ENCODE measurements around the gene AP5B1. TPM values are rescaled to one million over a fixed set of nuclear protein-coding genes. Genes with fewer than 3 reads are reported as not detected.

AP5B1 gene
- total RNA-seq, 2 experiments from 2014 or later: 13.6 to 14.5 TPM

GRCh38 chr11:65779919-65780769 lies 632 bp downstream of the AP5B1 start:
- Mint-ChIP-seq H3K9me3 (no peaks in the 10 kb centered on the region), H3K27ac (peak overlapping the region; percentile 76), H3K4me3 (peak overlapping the region; percentile 87), H3K27me3 (peaks cover 5% of the 10 kb centered on the region), H3K4me1 (ENCODE audit: low read depth) (peaks cover 18% of the 10 kb centered on the region), H3K36me3 (no peaks in the 10 kb centered on the region)
- intact Hi-C loops (cut with micrococcal nuclease): loop anchor here (1.0 to 2.0 kb wide), 2 partner anchors 38 to 223 kb away; partner anchors contain the start of genes BANF1 and EIF1AD
- CTCF ChIA-PET: interaction anchor here (0.5 to 6.7 kb wide), 71 partner anchors 8 to 308 kb away, joined by 3 to 126 read pairs (median 5); partner anchors contain the start of genes CCDC85B, CFL1, CST6 and FAM89B
- POLR2A ChIA-PET: interaction anchor here (0.9 to 2.3 kb wide), 14 partner anchors 10 to 272 kb away, joined by 3 to 19 read pairs (median 5); partner anchors contain the start of genes CCDC85B, CFL1, KAT5 and RNASEH2C
- peak; percentile 92 for DNase-seq

- ChIA-PET POLR2A (interaction anchor here (0.9 to 2.3 kb wide), 14 partner anchors 10 to 272 kb away, joined by 3 to 19 read pairs (median 5); partner anchors contain the start of genes CCDC85B, CFL1, KAT5 and RNASEH2C), CTCF (interaction anchor here (0.5 to 6.7 kb wide), 65 partner anchors 9 to 308 kb away, joined by 3 to 126 read pairs (median 6); partner anchors contain the start of genes CFL1, CST6, FIBP and KAT5)
- no peaks in the 10 kb centered on the region for H3K36me3 Mint-ChIP-seq
- peak overlapping the region; percentile 87 for H3K4me3 Mint-ChIP-seq
- no peak overlapping the region for H3K27ac Mint-ChIP-seq
- peaks cover 16% of the 10 kb centered on the region for H3K4me1 Mint-ChIP-seq (ENCODE audit: low read depth)
- no peaks in the 10 kb centered on the region for H3K9me3 Mint-ChIP-seq
- no peak for DNase-seq
- intact Hi-C loops (cut with micrococcal nuclease): no loop called here
- peaks cover 3% of the 10 kb centered on the region for H3K27me3 Mint-ChIP-seq
These were observed 1.2 kb downstream of the AP5B1 start for GRCh38 chr11:65779669-65779918.

GRCh38 chr11:65778901-65779668 lies 1.7 kb downstream of the AP5B1 start:
- no peaks in the 10 kb centered on the region for H3K36me3 Mint-ChIP-seq
- peak overlapping the region; percentile 87 for H3K4me3 Mint-ChIP-seq
- ChIA-PET CTCF (interaction anchor here (0.5 to 6.7 kb wide), 64 partner anchors 9 to 307 kb away, joined by 3 to 126 read pairs (median 6); partner anchors contain the start of genes CFL1, CST6, FIBP and KAT5), POLR2A (interaction anchor here (0.9 to 2.3 kb wide), 14 partner anchors 9 to 273 kb away, joined by 3 to 19 read pairs (median 5); partner anchors contain the start of genes CCDC85B, CFL1, KAT5 and RNASEH2C)
- H3K9me3 Mint-ChIP-seq: no peaks in the 10 kb centered on the region
- peak overlapping the region; percentile 33 for H3K27ac Mint-ChIP-seq
- peaks cover 16% of the 10 kb centered on the region for H3K4me1 Mint-ChIP-seq (ENCODE audit: low read depth)
- no peaks in the 10 kb centered on the region for H3K27me3 Mint-ChIP-seq
- intact Hi-C loops (cut with micrococcal nuclease): no loop called here
- DNase-seq: no peak

DNA sequence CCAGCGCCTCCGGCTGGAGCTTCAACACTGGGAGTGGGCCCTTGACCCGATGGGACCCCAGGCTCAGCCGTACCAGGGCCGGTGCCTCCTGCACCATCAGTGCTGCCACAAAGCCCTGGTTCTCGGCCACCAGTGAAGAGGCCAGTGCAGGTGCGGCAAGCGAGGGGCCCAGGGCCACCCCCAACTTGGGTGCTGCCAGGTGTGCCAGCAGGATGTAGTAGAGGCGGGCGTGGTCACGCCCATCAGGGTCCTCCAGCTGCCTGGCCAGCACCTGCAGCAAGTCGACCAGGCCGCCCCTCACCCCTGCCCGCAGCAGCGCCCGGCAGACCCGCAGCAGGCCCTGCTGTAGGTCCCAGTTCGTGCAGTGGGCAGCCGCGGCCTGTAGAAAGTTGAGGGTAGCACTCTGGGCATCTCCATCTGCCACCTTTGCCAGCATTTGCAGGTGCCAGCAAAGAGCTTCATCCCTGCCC lies 2.3 kb downstream of the AP5B1 start:
- peaks cover 16% of the 10 kb centered on the region for H3K4me1 Mint-ChIP-seq (ENCODE audit: low read depth)
- no peak for DNase-seq
- ChIA-PET CTCF (interaction anchor here (1.2 to 6.7 kb wide), 17 partner anchors 8 to 210 kb away, joined by 3 to 126 read pairs (median 16); partner anchors contain the start of genes CFL1, MUS81, RNASEH2C and SNX32), POLR2A (interaction anchor here (2.0 kb wide), 1 partner anchor 81 kb away, joined by 7 read pairs; no protein-coding TSS in a partner anchor)
- no peaks in the 10 kb centered on the region for H3K27me3 Mint-ChIP-seq
- intact Hi-C loops (cut with micrococcal nuclease): no loop called here
- H3K36me3 Mint-ChIP-seq: no peaks in the 10 kb centered on the region
- H3K9me3 Mint-ChIP-seq: no peaks in the 10 kb centered on the region
- no peak overlapping the region for H3K27ac Mint-ChIP-seq
- no peak overlapping the region for H3K4me3 Mint-ChIP-seq

GRCh38 chr11:65777821-65778361 lies 2.9 kb downstream of the AP5B1 start:
- intact Hi-C loops (cut with micrococcal nuclease): no loop called here
- CTCF ChIA-PET: interaction anchor here (1.2 to 6.7 kb wide), 3 partner anchors 14 to 72 kb away, joined by 3 to 126 read pairs (median 51); no protein-coding TSS in a partner anchor
- H3K27ac Mint-ChIP-seq: no peak overlapping the region
- no peaks in the 10 kb centered on the region for H3K36me3 Mint-ChIP-seq
- no peak overlapping the region for H3K4me3 Mint-ChIP-seq
- no peak for DNase-seq
- H3K4me1 Mint-ChIP-seq (ENCODE audit: low read depth): peaks cover 16% of the 10 kb centered on the region
- POLR2A ChIA-PET: no interaction called here
- H3K9me3 Mint-ChIP-seq: no peaks in the 10 kb centered on the region
- no peaks in the 10 kb centered on the region for H3K27me3 Mint-ChIP-seq

DNA sequence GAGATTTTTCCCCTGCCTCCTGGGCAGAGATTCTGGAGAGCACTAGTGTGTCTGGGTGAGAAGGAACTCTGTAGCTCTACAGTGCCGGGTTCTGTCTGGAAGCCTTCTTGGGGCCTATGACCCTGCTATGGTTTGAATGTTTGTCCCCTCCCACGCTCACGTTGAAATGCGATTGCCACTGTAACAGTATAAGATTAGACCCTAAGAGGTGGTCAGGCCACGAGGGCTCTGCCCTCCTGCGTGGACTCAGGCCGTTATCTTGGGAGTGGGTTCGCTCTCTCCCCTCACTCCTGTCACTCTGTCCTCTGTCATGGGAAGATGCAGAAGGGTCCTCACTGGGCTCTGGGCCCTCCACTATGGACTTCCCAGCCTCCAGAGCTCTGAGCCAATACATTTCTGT lies 3.5 kb downstream of the AP5B1 start:
- DNase-seq: no peak
- Mint-ChIP-seq H3K4me1 (ENCODE audit: low read depth) (peaks cover 16% of the 10 kb centered on the region), H3K27me3 (no peaks in the 10 kb centered on the region), H3K36me3 (no peaks in the 10 kb centered on the region), H3K27ac (no peak overlapping the region), H3K4me3 (no peak overlapping the region), H3K9me3 (no peaks in the 10 kb centered on the region)
- ChIA-PET CTCF (interaction anchor here (0.6 to 7.9 kb wide), 6 partner anchors 14 to 108 kb away, joined by 3 to 126 read pairs (median 28); partner anchors contain the start of gene KAT5), POLR2A (no interaction called here)
- intact Hi-C loops (cut with micrococcal nuclease): no loop called here

- POLR2A ChIA-PET: no interaction called here
- Mint-ChIP-seq H3K27ac (no peak overlapping the region), H3K4me1 (ENCODE audit: low read depth) (peaks cover 16% of the 10 kb centered on the region), H3K4me3 (no peak overlapping the region), H3K9me3 (no peaks in the 10 kb centered on the region), H3K27me3 (no peaks in the 10 kb centered on the region), H3K36me3 (no peaks in the 10 kb centered on the region)
- intact Hi-C loops (cut with micrococcal nuclease): no loop called here
- CTCF ChIA-PET: interaction anchor here (0.6 to 7.9 kb wide), 6 partner anchors 15 to 108 kb away, joined by 4 to 126 read pairs (median 28); partner anchors contain the start of gene KAT5
- DNase-seq: no peak
These were observed 4.0 kb downstream of the AP5B1 start for GRCh38 chr11:65776710-65777141.

DNA sequence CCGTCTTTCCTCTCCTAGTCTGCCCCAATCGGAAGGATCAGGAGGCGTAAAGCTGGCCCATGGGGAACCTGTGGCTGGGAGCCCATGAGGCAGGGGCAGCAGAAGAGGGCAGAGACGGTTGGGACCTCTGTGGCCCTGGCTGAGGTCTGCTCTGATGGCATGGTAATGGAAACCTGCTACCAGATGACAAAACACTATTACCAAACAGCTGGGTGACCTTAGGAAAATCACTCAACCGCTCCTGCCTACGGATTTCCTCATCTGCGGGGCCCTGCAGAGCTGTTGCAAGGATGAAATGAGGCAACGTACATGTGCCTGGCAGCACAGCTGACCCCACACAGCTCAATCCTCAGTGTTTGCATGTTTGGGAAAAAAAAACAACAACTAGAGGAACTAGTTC lies 4.6 kb downstream of the AP5B1 start:
- no peaks in the 10 kb centered on the region for H3K27me3 Mint-ChIP-seq
- H3K27ac Mint-ChIP-seq: no peak overlapping the region
- no peak for DNase-seq
- H3K36me3 Mint-ChIP-seq: no peaks in the 10 kb centered on the region
- H3K4me3 Mint-ChIP-seq: no peak overlapping the region
- intact Hi-C loops (cut with micrococcal nuclease): no loop called here
- ChIA-PET CTCF (interaction anchor here (0.7 to 7.9 kb wide), 4 partner anchors 42 to 109 kb away, joined by 4 to 126 read pairs (median 38); partner anchors contain the start of gene KAT5), POLR2A (no interaction called here)
- H3K4me1 Mint-ChIP-seq (ENCODE audit: low read depth): peaks cover 16% of the 10 kb centered on the region
- no peaks in the 10 kb centered on the region for H3K9me3 Mint-ChIP-seq

- Mint-ChIP-seq H3K27me3 (no peaks in the 10 kb centered on the region), H3K27ac (no peak overlapping the region), H3K4me1 (ENCODE audit: low read depth) (peaks cover 16% of the 10 kb centered on the region), H3K4me3 (no peak overlapping the region), H3K36me3 (no peaks in the 10 kb centered on the region), H3K9me3 (no peaks in the 10 kb centered on the region)
- POLR2A ChIA-PET: no interaction called here
- no peak for DNase-seq
- intact Hi-C loops (cut with micrococcal nuclease): no loop called here
- CTCF ChIA-PET: interaction anchor here (1.0 to 7.9 kb wide), 4 partner anchors 43 to 63 kb away, joined by 3 to 126 read pairs (median 43); partner anchors contain the start of gene KAT5
These were observed 6.1 kb downstream of the AP5B1 start for GRCh38 chr11:65774525-65775306.

DNA sequence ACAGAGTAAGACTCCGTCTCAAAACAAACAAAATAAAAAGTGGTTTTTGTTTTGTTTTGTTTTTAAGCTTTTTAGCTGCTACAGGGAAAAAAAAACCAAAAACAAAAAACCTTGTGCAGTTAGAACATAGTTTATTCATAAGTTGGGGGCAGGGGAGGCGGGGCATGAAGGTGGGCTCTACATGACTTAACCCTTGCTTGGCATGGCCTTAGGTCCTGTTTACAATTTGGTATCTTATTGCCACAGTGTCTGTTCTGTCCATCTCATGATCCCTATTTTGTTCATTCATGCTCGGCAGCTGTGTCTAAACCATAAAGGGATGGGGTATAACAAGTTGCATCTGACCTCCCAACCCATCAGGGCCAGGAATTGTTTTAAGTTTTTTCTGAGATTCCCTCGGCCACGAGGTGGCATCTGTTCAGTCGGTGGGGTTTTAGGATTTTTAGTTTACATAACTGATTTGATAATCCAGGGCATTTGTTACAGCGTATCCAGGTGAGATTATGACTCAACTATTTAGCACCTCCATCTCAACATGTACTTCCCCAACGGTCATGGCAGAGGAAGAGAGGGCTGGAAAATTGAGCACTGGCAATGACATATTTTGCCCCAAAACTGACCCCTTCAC lies 6.9 kb downstream of the AP5B1 start:
- Mint-ChIP-seq H3K9me3 (no peaks in the 10 kb centered on the region), H3K36me3 (no peaks in the 10 kb centered on the region), H3K4me3 (no peak overlapping the region), H3K27ac (no peak overlapping the region), H3K27me3 (no peaks in the 10 kb centered on the region), H3K4me1 (ENCODE audit: low read depth) (peaks cover 15% of the 10 kb centered on the region)
- DNase-seq: no peak
- intact Hi-C loops (cut with micrococcal nuclease): no loop called here
- CTCF ChIA-PET: interaction anchor here (3.6 to 7.9 kb wide), 2 partner anchors 44 to 62 kb away, joined by 14 to 72 read pairs; partner anchors contain the start of gene KAT5
- POLR2A ChIA-PET: no interaction called here

Data from activated CD4-positive, alpha-beta memory T cell treated with anti-CD3 and anti-CD28 coated beads for 36 hours (primary cell).